GM15510 (cell line): ENCODE measurements around the gene HDGFL3.

ENCODE experiments used
- POLR2A ChIP-seq: IDR thresholded peaks from 3 replicates; pipeline ENCODE4 v1.6.1; 2011; ENCODE audit warnings: borderline replicate concordance; ENCODE audit not compliant: insufficient read length; ENCODE audit errors: extremely low read depth

Gene HDGFL3

GRCh38 chr15:83200589-83200988 lies 7.0 kb downstream of the HDGFL3 start:
- no peak for TF ChIP-seq POLR2A

DNA sequence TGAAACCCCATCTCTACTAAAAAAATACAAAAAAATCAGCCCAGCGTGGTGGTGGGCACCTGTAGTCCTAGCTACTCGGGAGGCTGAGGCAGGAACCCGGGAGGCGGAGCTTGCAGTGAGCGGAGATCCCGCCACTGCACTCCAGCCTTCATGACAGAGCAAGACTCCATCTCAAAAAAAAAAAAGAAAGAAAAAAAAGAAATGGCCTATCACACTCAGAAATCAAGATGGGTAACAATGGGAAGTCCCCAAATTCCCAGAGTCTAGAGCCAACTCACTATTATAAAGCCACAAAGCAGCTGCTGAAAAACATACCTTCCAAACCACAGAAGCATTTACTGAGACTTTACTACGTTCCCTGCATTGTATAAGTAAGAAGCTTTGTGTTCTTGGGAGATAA lies 7.5 kb downstream of the HDGFL3 start:
- TF ChIP-seq POLR2A, result no peak

DNA sequence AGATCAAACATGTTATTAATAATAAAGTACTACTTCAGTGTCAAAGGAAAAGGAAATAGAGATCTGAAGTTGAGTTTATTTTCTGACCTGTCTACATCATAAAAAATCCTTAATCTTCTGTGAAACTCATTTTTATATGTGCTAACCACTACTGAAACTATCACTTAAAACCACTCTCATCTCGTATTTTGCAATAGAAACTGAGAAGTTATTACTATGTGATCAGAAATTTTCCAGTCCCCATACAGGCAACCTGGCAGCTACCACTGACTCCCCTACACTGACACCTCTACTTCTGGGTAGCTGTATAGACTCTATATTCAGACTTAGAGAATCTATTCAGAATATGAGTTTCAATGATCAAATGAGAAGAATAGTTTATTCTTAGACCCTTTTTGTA lies 8.3 kb downstream of the HDGFL3 start:
- no peak for TF ChIP-seq POLR2A

GRCh38 chr15:83198476-83198875 lies 9.1 kb downstream of the HDGFL3 start:
- no peak for TF ChIP-seq POLR2A

DNA sequence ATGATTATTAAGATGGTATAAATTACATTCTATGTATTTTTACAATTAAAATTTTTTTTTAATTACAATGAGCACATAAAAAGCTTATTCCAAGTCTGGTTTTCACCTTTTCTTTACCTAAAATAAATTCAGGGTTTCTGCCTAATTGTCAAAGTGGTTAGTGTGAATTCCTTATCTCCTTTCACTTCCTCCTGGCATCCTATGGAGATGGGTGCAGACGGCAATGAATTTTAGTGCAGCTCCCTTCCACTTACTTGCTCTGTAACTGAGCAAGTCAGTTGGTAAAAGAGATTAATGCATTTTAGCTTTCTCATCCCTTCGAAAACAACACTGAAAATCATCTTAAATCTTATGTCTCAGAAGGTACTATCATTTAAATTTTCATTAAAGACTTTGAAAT lies 13.1 kb downstream of the HDGFL3 start:
- no peak for TF ChIP-seq POLR2A

GRCh38 chr15:83193721-83194120 lies 13.9 kb downstream of the HDGFL3 start:
- no peak for TF ChIP-seq POLR2A

DNA sequence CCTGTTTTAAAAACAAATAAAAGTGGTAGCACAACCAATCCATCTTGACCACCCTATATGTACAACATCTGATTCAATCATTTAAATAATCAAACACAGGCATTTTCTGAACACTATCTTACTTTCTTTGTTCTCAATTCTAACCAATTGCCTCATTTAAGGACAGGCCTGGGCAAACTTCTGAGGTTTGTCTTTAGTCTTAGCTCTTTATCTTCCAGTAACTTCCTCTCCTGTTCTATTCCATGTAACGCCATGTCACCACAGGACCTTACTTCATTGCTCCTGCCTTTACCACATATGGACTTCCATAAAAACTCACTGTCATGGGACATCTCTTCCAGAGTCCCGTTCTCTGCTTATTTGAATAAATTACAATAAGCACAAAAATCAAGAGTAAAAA lies 14.9 kb downstream of the HDGFL3 start:
- no peak for TF ChIP-seq POLR2A

GRCh38 chr15:83190450-83190849 lies 17.2 kb downstream of the HDGFL3 start:
- no peak for TF ChIP-seq POLR2A

DNA sequence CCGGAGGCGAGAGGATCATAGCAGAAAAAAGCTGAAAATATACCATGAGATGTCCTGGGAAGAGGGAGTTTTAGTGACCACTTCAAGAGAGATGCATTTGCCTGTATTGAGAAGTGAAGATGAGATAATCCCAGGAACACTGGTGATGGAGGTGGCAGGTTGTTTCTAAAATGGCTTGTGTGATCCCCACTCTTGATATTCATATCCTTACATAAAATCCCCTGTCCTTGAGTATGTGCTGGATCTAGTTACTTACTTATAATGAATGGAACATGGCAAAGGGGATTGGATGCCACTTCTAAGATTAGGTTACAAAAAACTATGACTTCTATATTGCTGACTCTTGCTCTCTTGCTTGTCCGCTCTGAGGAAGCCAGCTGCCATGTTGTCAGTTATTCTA lies 22.1 kb downstream of the HDGFL3 start:
- no peak for TF ChIP-seq POLR2A

GRCh38 chr15:83178869-83179325 lies 28.7 kb downstream of the HDGFL3 start:
- no peak for TF ChIP-seq POLR2A

GRCh38 chr15:83178390-83178789 lies 29.2 kb downstream of the HDGFL3 start:
- no peak for TF ChIP-seq POLR2A

GRCh38 chr15:83174891-83175290 lies 32.7 kb downstream of the HDGFL3 start:
- TF ChIP-seq POLR2A, result no peak

DNA sequence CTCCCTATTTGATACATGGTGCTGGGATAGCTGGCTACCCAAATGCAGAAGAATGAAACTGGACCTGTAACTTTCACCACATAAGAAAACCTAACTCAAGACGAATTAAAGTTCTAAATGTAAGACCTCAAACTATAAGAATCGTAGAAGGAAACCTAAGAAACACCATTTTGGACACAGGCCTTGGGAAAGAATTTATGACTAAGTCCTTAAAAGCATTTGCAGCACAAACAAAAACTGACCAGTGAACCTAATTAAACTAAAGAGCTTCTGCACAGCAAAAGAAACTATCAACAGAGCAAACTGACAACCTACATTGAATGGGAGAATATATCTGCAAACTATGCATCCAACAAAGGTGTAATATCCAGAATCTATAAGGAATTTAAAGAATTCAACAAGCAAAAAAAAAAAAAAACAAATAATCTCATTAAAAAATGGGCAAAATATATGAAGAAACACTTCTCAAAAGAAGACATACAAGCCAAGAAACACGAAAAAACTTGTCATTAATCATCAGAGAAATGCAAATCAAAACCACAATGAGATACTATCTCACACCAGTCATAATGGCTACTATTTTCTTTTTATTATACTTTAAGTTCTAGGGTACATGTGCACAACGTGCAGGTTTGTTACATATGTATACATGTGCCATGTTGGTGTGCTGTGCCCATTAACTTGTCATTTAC lies 37.0 kb downstream of the HDGFL3 start:
- TF ChIP-seq POLR2A, result no peak

DNA sequence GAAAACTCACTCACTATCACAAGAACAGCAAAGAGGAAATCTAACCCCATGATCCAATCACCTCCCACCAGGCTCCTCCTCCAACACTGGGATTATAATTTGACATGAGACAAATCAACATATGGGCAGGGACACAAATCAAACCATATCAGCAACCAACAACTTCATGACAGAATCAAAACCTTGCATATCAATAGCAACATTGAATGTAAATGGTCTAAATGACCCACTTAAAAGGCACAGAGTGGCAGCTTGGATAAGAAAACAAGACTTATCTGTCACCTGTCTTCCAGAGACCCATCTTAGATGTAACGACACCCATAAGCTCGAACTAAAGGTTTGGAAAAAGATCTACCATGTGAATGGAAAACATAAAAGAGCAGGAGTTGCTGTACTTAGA lies 40.8 kb downstream of the HDGFL3 start:
- TF ChIP-seq POLR2A, result no peak

DNA sequence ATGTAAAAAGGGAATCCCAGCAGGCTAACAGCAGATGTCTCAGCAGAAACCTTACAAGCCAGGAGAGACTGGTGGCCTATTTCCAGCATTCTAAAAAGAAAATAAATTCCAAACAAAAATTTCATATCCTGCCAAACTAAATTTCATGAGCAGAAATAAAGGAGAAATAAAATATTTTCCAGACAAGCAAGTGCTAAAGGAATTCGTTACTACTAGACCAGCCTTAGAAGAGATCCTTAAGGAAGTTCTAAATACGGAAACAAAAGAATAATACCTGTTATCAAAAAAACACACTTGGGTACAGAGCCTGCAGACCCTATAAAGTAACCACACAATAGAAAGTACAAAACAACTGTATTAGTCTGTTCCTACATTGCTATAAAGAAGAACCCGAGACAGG lies 41.4 kb downstream of the HDGFL3 start:
- no peak for TF ChIP-seq POLR2A

GRCh38 chr15:83164771-83165404 lies 42.7 kb downstream of the HDGFL3 start:
- no peak for TF ChIP-seq POLR2A

DNA sequence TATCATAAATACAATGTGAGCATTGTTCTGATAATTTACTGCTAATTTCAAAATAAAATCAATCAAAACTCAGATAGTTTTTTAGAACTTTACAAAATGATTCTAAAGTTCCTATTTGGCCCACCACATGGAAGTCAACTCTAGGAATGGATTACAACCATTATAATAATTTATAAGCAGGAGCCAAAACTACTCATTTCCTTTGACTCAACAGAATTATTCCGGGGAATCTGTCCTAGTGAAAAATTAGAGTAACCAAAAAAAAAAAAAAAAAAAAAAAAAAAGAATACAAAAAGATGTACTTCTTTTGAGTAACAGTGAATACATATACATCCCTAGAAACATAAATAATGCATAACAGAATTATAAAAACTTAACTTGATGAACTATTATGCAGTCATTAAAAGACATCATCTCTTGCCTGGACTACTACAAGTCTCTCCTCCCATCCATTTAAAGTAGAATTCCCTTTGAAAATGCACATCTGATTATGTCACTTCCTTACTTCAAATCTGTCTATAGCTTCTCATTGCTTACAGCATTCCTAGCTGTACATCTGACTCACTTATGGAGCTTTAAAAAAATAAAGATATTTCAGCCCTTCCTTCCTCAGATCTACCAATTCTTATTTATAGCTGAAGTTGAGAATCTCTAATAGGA lies 43.4 kb downstream of the HDGFL3 start:
- TF ChIP-seq POLR2A, result no peak

GRCh38 chr15:83163032-83163431 lies 44.6 kb downstream of the HDGFL3 start:
- TF ChIP-seq POLR2A, result no peak
